Measurements from ENCODE around the gene LITAFD. TPM values are rescaled to one million over a fixed set of nuclear protein-coding genes. Genes with fewer than 3 reads are reported as not detected.
A peak's percentile ranks its signal among the peaks of the same experiment; 100 is the strongest.

LITAFD gene
- total RNA-seq, 1 donor from 2014 or later: not detected

GRCh38 chr16:8850279-8850885, 31.8 kb upstream of the LITAFD start:
- H3K9me3 Mint-ChIP-seq: no peaks in the 10 kb centered on the region
- H3K4me3 Mint-ChIP-seq: no peak overlapping the region
- no peak for DNase-seq (ENCODE audit: low spot score)
- H3K27ac Mint-ChIP-seq: peak overlapping the region; percentile 67
- H3K4me1 Mint-ChIP-seq (ENCODE audit: low read depth): peaks cover 18% of the 10 kb centered on the region
- H3K27me3 Mint-ChIP-seq (ENCODE audit: insufficient read depth): no peaks in the 10 kb centered on the region
- peaks cover 30% of the 10 kb centered on the region for H3K36me3 Mint-ChIP-seq (ENCODE audit: low read depth)
- intact Hi-C loops (cut with micrococcal nuclease): no loop called here

GRCh38 chr16:8851761-8852403, 30.3 kb upstream of the LITAFD start:
- DNase-seq (ENCODE audit: low spot score): no peak
- peaks cover 25% of the 10 kb centered on the region for H3K4me1 Mint-ChIP-seq (ENCODE audit: low read depth)
- no peak overlapping the region for H3K27ac Mint-ChIP-seq
- intact Hi-C loops (cut with micrococcal nuclease): no loop called here
- H3K27me3 Mint-ChIP-seq (ENCODE audit: insufficient read depth): no peaks in the 10 kb centered on the region
- no peaks in the 10 kb centered on the region for H3K9me3 Mint-ChIP-seq
- peaks cover 36% of the 10 kb centered on the region for H3K36me3 Mint-ChIP-seq (ENCODE audit: low read depth)
- H3K4me3 Mint-ChIP-seq: no peak overlapping the region

- Mint-ChIP-seq H3K4me1 (ENCODE audit: low read depth) (peaks cover 25% of the 10 kb centered on the region), H3K9me3 (no peaks in the 10 kb centered on the region), H3K27ac (no peak overlapping the region)
These were observed 29.6 kb upstream of the LITAFD start for GRCh38 chr16:8852534-8852933.

GRCh38 chr16:8853150-8853549, 29.0 kb upstream of the LITAFD start:
- Mint-ChIP-seq H3K9me3 (no peaks in the 10 kb centered on the region), H3K27ac (peak overlapping the region; percentile 34), H3K36me3 (ENCODE audit: low read depth) (peaks cover 41% of the 10 kb centered on the region), H3K27me3 (ENCODE audit: insufficient read depth) (no peaks in the 10 kb centered on the region), H3K4me3 (no peak overlapping the region), H3K4me1 (ENCODE audit: low read depth) (peaks cover 27% of the 10 kb centered on the region)
- no peak for DNase-seq (ENCODE audit: low spot score)
- intact Hi-C loops (cut with micrococcal nuclease): no loop called here

More at GRCh38 chr16:8852534-8852933, 29.6 kb upstream of the LITAFD start:
- intact Hi-C loops (cut with micrococcal nuclease): no loop called here
- Mint-ChIP-seq H3K36me3 (ENCODE audit: low read depth) (peaks cover 37% of the 10 kb centered on the region), H3K4me3 (no peak overlapping the region), H3K27me3 (ENCODE audit: insufficient read depth) (no peaks in the 10 kb centered on the region)
- no peak for DNase-seq (ENCODE audit: low spot score)

- H3K36me3 Mint-ChIP-seq (ENCODE audit: low read depth): peaks cover 42% of the 10 kb centered on the region
- no peak overlapping the region for H3K4me3 Mint-ChIP-seq
- no peak for DNase-seq (ENCODE audit: low spot score)
- no peaks in the 10 kb centered on the region for H3K9me3 Mint-ChIP-seq
- no peaks in the 10 kb centered on the region for H3K27me3 Mint-ChIP-seq (ENCODE audit: insufficient read depth)
- peaks cover 28% of the 10 kb centered on the region for H3K4me1 Mint-ChIP-seq (ENCODE audit: low read depth)
- H3K27ac Mint-ChIP-seq: peak overlapping the region; percentile 34
- intact Hi-C loops (cut with micrococcal nuclease): no loop called here
These were observed 28.5 kb upstream of the LITAFD start for GRCh38 chr16:8853611-8854010.

GRCh38 chr16:8854298-8854948, 27.7 kb upstream of the LITAFD start:
- H3K36me3 Mint-ChIP-seq (ENCODE audit: low read depth): peaks cover 39% of the 10 kb centered on the region
- no peaks in the 10 kb centered on the region for H3K9me3 Mint-ChIP-seq
- no peak overlapping the region for H3K27ac Mint-ChIP-seq
- no peak overlapping the region for H3K4me3 Mint-ChIP-seq
- DNase-seq (ENCODE audit: low spot score): no peak
- H3K27me3 Mint-ChIP-seq (ENCODE audit: insufficient read depth): no peaks in the 10 kb centered on the region
- intact Hi-C loops (cut with micrococcal nuclease): no loop called here
- peaks cover 25% of the 10 kb centered on the region for H3K4me1 Mint-ChIP-seq (ENCODE audit: low read depth)

- Mint-ChIP-seq H3K9me3 (no peaks in the 10 kb centered on the region), H3K27ac (peak overlapping the region; percentile 43), H3K36me3 (ENCODE audit: low read depth) (peaks cover 35% of the 10 kb centered on the region), H3K27me3 (ENCODE audit: insufficient read depth) (no peaks in the 10 kb centered on the region), H3K4me1 (ENCODE audit: low read depth) (peaks cover 23% of the 10 kb centered on the region), H3K4me3 (no peak overlapping the region)
- intact Hi-C loops (cut with micrococcal nuclease): no loop called here
- DNase-seq (ENCODE audit: low spot score): no peak
These were observed 26.9 kb upstream of the LITAFD start for GRCh38 chr16:8855051-8855786.

- DNase-seq (ENCODE audit: low spot score): no peak
- Mint-ChIP-seq H3K4me3 (no peak overlapping the region), H3K4me1 (ENCODE audit: low read depth) (peaks cover 15% of the 10 kb centered on the region), H3K27me3 (ENCODE audit: insufficient read depth) (no peaks in the 10 kb centered on the region), H3K27ac (no peak overlapping the region), H3K9me3 (no peaks in the 10 kb centered on the region), H3K36me3 (ENCODE audit: low read depth) (peaks cover 30% of the 10 kb centered on the region)
- intact Hi-C loops (cut with micrococcal nuclease): no loop called here
These were observed 26.2 kb upstream of the LITAFD start for GRCh38 chr16:8855972-8856371.

GRCh38 chr16:8858994-8859912, 22.9 kb upstream of the LITAFD start:
- no peak for DNase-seq (ENCODE audit: low spot score)
- Mint-ChIP-seq H3K27me3 (ENCODE audit: insufficient read depth) (no peaks in the 10 kb centered on the region), H3K36me3 (ENCODE audit: low read depth) (peaks cover 22% of the 10 kb centered on the region), H3K4me1 (ENCODE audit: low read depth) (peaks cover 22% of the 10 kb centered on the region), H3K27ac (no peak overlapping the region), H3K4me3 (no peak overlapping the region), H3K9me3 (no peaks in the 10 kb centered on the region)
- intact Hi-C loops (cut with micrococcal nuclease): no loop called here

GRCh38 chr16:8859913-8860881, 22.0 kb upstream of the LITAFD start:
- intact Hi-C loops (cut with micrococcal nuclease): loop anchor here (10.0 kb wide), 1 partner anchor 1885 kb away; the partner anchor contains the start of gene NUBP1
- H3K4me1 Mint-ChIP-seq (ENCODE audit: low read depth): peaks cover 26% of the 10 kb centered on the region
- no peaks in the 10 kb centered on the region for H3K9me3 Mint-ChIP-seq
- no peak overlapping the region for H3K27ac Mint-ChIP-seq
- no peak overlapping the region for H3K4me3 Mint-ChIP-seq
- DNase-seq (ENCODE audit: low spot score): no peak
- peaks cover 19% of the 10 kb centered on the region for H3K36me3 Mint-ChIP-seq (ENCODE audit: low read depth)
- no peaks in the 10 kb centered on the region for H3K27me3 Mint-ChIP-seq (ENCODE audit: insufficient read depth)

- Mint-ChIP-seq H3K36me3 (ENCODE audit: low read depth) (peaks cover 11% of the 10 kb centered on the region), H3K4me3 (no peak overlapping the region), H3K27ac (no peak overlapping the region), H3K4me1 (ENCODE audit: low read depth) (peaks cover 29% of the 10 kb centered on the region), H3K9me3 (no peaks in the 10 kb centered on the region), H3K27me3 (ENCODE audit: insufficient read depth) (no peaks in the 10 kb centered on the region)
- intact Hi-C loops (cut with micrococcal nuclease): loop anchor here (10.0 kb wide), 1 partner anchor 1883 kb away; the partner anchor contains the start of gene NUBP1
- no peak for DNase-seq (ENCODE audit: low spot score)
These were observed 20.4 kb upstream of the LITAFD start for GRCh38 chr16:8861563-8862308.
